ENCODE results near the gene MOV10L1. TPM values are rescaled to one million over a fixed set of nuclear protein-coding genes. Genes with fewer than 3 reads are reported as not detected.
"Not testable (repeated sequence)": the region's sequence is repeated elsewhere in the genome, so short reads cannot be mapped to it uniquely, and the experiment has no call there.

Gene MOV10L1
- total RNA-seq, 3 donors from 2014 or later: not detected

DNA sequence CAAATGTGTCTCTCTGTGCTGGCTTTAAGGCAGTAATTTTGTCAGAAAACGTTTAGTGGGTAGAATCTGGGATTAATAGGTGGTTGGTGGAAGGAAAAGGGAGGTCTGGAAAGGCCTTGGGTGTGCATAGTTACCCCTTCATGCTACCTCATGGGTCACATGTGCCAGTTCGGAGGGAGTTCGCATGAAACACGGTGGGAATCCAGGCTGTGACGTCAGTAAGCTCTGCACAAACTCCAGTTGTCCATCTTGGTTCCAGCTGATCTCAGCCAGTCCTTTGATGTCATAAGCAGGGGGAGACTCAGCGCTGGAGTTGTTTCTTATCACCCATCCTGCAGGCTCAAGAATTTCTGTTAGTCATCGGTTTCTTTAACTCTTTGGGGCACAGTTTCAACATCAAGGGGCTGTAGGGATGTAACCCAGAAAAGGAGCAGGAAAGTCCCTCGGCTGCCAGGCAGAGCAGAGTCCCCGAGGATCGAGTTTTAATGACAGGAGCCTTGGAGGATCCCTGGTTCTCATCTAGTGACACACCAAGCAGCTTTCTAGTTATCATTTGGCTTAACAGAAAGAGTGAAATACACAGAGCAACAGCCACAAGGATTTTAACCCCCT lies 28.9 kb downstream of the MOV10L1 start:
- no peaks in the 10 kb centered on the region for H3K36me3 Mint-ChIP-seq (ENCODE audit: insufficient read depth)
- no peak for DNase-seq
- H3K4me1 Mint-ChIP-seq (ENCODE audit: low read depth): no peaks in the 10 kb centered on the region
- H3K4me3 Mint-ChIP-seq: no peak overlapping the region
- H3K9me3 Mint-ChIP-seq: peaks cover 7% of the 10 kb centered on the region
- ATAC-seq: no peak
- H3K27me3 Mint-ChIP-seq (ENCODE audit: low read depth): peaks cover 13% of the 10 kb centered on the region

DNA sequence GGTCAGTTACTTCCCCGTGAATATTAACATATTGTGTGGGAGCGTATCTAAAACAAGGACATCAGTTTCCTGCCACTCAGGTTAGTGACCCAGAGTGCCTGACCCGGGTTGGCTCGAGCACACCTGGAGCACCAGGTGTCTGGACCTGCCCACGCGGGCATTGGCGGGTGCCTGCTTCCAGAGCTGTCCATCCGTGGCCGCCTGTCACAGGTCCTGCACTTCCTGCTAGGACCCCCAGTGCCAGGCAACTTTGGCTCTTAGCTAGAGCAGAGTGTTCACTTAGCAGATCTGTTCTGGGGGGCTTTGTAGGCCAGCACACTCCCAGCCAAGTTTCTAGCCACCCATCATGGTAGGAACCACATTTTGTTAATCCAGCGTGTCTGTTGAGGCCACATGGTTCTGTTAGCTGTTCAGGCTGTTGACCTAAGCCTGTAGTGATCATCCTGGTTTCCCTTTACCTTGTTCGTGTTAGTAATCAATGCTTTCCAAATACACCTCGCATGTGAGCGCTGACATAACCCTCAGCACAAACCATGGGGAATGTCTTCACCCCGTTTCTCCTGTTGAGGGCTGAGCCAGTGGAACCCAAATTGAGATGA lies 29.5 kb downstream of the MOV10L1 start:
- DNase-seq (no peak), ATAC-seq (no peak)
- Mint-ChIP-seq H3K27me3 (ENCODE audit: low read depth) (peaks cover 13% of the 10 kb centered on the region), H3K9me3 (peaks cover 13% of the 10 kb centered on the region), H3K4me1 (ENCODE audit: low read depth) (no peaks in the 10 kb centered on the region), H3K4me3 (no peak overlapping the region), H3K36me3 (ENCODE audit: insufficient read depth) (no peaks in the 10 kb centered on the region)

DNA sequence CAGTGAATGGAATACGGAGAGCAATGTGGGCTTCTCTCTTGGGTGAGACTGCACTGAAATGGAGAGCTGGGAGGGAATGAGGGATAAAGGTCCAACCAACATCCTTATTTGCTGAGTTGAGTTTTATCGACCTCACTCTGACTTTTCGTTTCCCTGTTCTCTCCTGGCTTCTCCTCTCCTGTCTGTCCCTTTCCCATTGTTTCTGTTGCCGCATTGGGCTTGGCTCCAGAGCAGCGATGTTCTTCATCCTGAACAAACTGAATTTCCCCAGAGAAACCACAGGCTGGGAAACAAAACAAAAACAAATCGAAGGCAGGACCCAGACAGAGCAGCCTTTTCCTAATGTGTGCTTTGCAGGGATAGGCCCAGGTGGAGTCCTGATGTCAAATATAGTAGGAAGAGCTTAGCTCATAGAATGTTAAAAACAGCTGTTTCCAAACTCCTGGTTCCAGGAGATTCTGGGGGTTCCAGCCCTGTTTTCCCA lies 30.0 kb downstream of the MOV10L1 start:
- no peaks in the 10 kb centered on the region for H3K36me3 Mint-ChIP-seq (ENCODE audit: insufficient read depth)
- H3K27me3 Mint-ChIP-seq (ENCODE audit: low read depth): peaks cover 8% of the 10 kb centered on the region
- H3K4me1 Mint-ChIP-seq (ENCODE audit: low read depth): no peaks in the 10 kb centered on the region
- ATAC-seq (no peak), DNase-seq (no peak)
- peaks cover 16% of the 10 kb centered on the region for H3K9me3 Mint-ChIP-seq
- H3K4me3 Mint-ChIP-seq: no peak overlapping the region

DNA sequence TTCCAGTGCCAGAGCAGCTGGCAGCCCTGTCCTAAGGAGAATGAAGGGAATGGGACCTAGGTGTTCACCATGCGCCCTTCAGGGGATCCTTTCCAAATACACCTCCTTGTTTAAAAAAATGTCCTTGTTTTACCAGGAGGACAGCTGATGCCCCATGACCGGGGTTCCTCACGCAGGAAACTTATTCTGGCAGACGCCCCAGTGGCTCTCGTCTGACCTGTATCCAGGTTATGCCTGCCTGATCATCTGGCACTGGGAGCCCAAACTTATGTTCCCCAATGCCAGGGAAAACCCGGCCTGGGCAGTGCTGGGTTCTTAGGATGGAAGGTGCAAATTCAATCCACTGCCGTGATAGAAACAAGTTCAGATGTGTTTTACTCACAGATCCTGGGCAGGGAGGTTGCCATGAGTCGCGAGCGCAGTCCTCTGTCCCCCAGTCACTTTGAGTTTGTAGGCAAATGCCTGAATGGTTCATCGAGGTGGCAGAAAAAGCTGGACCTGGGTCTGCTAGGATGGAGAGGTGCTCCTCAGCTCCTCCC lies 31.5 kb downstream of the MOV10L1 start:
- ATAC-seq (no peak), DNase-seq (no peak)
- Mint-ChIP-seq H3K4me3 (no peak overlapping the region), H3K4me1 (ENCODE audit: low read depth) (no peaks in the 10 kb centered on the region), H3K27me3 (ENCODE audit: low read depth) (peaks cover 8% of the 10 kb centered on the region), H3K36me3 (ENCODE audit: insufficient read depth) (no peaks in the 10 kb centered on the region), H3K9me3 (peaks cover 16% of the 10 kb centered on the region)

DNA sequence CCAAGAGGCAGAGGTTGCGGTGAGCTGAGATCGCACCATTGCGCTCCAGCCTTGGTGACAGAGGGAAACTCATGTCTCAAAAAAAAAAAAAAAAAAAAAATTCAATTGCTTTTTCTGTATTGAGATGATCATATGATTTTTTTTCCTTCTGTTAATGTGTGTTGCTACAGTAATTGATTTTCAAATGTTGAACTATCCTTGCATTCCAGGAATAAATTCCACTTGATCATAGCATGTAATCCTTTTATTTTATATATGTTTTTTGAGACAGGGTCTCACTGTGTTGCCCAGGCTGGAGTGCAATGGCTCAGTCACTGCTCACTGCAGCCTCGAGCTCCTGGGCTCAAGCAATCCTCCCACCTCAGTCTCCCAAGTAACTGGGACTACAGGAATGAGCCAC lies 33.3 kb downstream of the MOV10L1 start:
- Mint-ChIP-seq H3K36me3 (ENCODE audit: insufficient read depth) (no peaks in the 10 kb centered on the region), H3K9me3 (peaks cover 16% of the 10 kb centered on the region), H3K4me1 (ENCODE audit: low read depth) (no peaks in the 10 kb centered on the region), H3K27me3 (ENCODE audit: low read depth) (peaks cover 11% of the 10 kb centered on the region), H3K4me3 (no peak overlapping the region)
- no peak for ATAC-seq
- no peak for DNase-seq

GRCh38 chr22:50125029-50125428 lies 35.2 kb downstream of the MOV10L1 start:
- DNase-seq: no peak
- peaks cover 16% of the 10 kb centered on the region for H3K9me3 Mint-ChIP-seq
- H3K4me1 Mint-ChIP-seq (ENCODE audit: low read depth): no peaks in the 10 kb centered on the region
- H3K4me3 Mint-ChIP-seq: no peak overlapping the region
- ATAC-seq: no peak
- peaks cover 14% of the 10 kb centered on the region for H3K27me3 Mint-ChIP-seq (ENCODE audit: low read depth)
- no peaks in the 10 kb centered on the region for H3K36me3 Mint-ChIP-seq (ENCODE audit: insufficient read depth)

DNA sequence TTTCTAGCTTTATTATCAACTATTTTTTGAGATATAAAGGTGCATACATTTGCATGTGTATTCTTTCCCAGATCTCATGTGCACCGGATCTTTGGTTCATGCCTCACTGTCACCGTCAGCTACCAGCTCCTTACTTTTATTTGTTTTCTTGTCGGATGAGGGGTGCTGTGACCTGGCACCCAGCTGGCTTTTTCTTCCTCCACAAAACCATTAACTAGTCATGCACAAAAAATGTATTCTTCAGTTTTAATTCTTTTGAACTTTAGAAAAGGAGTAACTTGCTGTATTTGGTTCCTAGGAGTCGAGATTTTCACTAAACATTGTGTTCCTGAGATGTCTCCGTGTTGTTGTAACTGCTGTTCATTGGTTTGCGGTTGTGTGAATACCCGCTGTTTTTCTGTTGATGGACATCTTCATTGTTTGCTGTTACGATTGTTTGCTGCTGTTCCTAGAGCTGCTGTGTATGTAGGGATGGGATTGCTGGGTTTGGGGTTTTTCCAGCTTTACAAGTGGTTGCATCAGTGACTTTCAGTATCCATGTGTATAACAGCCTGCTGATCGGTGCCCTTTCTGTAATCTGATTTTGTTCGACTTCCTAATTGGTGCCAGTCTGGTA lies 39.4 kb downstream of the MOV10L1 start:
- no peaks in the 10 kb centered on the region for H3K36me3 Mint-ChIP-seq (ENCODE audit: insufficient read depth)
- no peak for DNase-seq
- H3K27me3 Mint-ChIP-seq (ENCODE audit: low read depth): peaks cover 25% of the 10 kb centered on the region
- H3K4me3 Mint-ChIP-seq: no peak overlapping the region
- peaks cover 3% of the 10 kb centered on the region for H3K9me3 Mint-ChIP-seq
- H3K4me1 Mint-ChIP-seq (ENCODE audit: low read depth): no peaks in the 10 kb centered on the region
- no peak for ATAC-seq

GRCh38 chr22:50131894-50132293 lies 42.1 kb downstream of the MOV10L1 start:
- H3K36me3 Mint-ChIP-seq (ENCODE audit: insufficient read depth): no peaks in the 10 kb centered on the region
- peaks cover 28% of the 10 kb centered on the region for H3K27me3 Mint-ChIP-seq (ENCODE audit: low read depth)
- H3K9me3 Mint-ChIP-seq: no peaks in the 10 kb centered on the region
- ATAC-seq (no peak), DNase-seq (no peak)
- no peak overlapping the region for H3K4me3 Mint-ChIP-seq
- no peaks in the 10 kb centered on the region for H3K4me1 Mint-ChIP-seq (ENCODE audit: low read depth)

- ATAC-seq: no peak
- Mint-ChIP-seq H3K36me3 (ENCODE audit: insufficient read depth) (no peaks in the 10 kb centered on the region), H3K27me3 (ENCODE audit: low read depth) (peaks cover 28% of the 10 kb centered on the region)
These were observed 44.7 kb downstream of the MOV10L1 start for GRCh38 chr22:50134481-50134880.

DNA sequence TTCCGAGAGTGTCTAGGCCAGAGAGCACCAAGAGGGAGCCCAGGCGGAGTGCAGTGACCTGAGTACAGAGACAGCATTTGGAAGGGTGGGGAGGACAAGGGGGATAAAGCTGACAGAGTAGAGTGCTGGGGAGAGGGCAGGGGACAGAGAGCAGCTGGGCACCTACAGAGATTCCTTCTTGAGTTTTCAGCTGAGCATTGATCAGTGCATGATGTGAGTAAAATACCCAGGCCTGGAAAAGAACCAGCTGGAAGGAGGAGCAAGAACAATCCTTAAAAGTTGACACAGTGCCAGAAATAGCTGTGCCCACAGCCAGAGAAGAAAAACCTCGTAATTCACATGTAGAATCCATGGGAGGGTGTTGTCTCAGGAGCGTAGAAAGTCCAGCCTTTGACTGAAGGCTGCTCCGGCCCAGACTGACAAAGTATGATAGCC lies 46.8 kb downstream of the MOV10L1 start:
- Mint-ChIP-seq H3K4me1 (ENCODE audit: low read depth) (no peaks in the 10 kb centered on the region), H3K36me3 (ENCODE audit: insufficient read depth) (no peaks in the 10 kb centered on the region), H3K27me3 (ENCODE audit: low read depth) (peaks cover 24% of the 10 kb centered on the region), H3K9me3 (no peaks in the 10 kb centered on the region), H3K4me3 (no peak overlapping the region)
- DNase-seq (no peak), ATAC-seq (no peak)

More at GRCh38 chr22:50134481-50134880, 44.7 kb downstream of the MOV10L1 start:
- Mint-ChIP-seq H3K9me3 (no peaks in the 10 kb centered on the region), H3K4me1 (ENCODE audit: low read depth) (no peaks in the 10 kb centered on the region), H3K4me3 (no peak overlapping the region)
- DNase-seq: no peak

DNA sequence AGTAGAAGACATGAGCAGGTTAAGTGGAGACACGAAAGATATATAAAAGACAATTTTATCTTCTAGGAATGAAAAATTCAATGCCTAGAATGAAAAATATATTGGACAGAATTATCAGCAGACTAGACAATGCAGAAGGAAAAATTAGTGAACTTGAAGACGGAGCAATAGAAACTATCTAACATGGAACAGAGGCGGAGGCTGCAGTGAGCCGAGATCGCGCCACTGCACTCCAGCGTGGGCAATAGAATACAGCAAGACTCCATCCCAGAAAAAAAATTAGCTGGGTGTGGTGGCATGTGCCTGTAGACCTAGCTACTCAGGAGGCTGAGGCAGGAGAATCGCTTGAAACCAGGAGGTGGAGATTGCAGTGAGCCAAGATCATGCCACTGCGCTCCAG lies 47.5 kb downstream of the MOV10L1 start:
- H3K27me3 Mint-ChIP-seq (ENCODE audit: low read depth): peaks cover 22% of the 10 kb centered on the region

GRCh38 chr22:50138041-50138440 lies 48.2 kb downstream of the MOV10L1 start:
- H3K27me3 Mint-ChIP-seq (ENCODE audit: low read depth): peaks cover 17% of the 10 kb centered on the region
- no peak overlapping the region for H3K4me3 Mint-ChIP-seq
- DNase-seq: no peak
- H3K9me3 Mint-ChIP-seq: no peaks in the 10 kb centered on the region
- ATAC-seq: no peak
- no peaks in the 10 kb centered on the region for H3K36me3 Mint-ChIP-seq (ENCODE audit: insufficient read depth)
- no peaks in the 10 kb centered on the region for H3K4me1 Mint-ChIP-seq (ENCODE audit: low read depth)

More for the DNA sequence above, 47.5 kb downstream of the MOV10L1 start:
- not testable (repeated sequence) for DNase-seq; H3K36me3 Mint-ChIP-seq (ENCODE audit: insufficient read depth); H3K9me3 Mint-ChIP-seq; H3K4me3 Mint-ChIP-seq; H3K4me1 Mint-ChIP-seq (ENCODE audit: low read depth); ATAC-seq

DNA sequence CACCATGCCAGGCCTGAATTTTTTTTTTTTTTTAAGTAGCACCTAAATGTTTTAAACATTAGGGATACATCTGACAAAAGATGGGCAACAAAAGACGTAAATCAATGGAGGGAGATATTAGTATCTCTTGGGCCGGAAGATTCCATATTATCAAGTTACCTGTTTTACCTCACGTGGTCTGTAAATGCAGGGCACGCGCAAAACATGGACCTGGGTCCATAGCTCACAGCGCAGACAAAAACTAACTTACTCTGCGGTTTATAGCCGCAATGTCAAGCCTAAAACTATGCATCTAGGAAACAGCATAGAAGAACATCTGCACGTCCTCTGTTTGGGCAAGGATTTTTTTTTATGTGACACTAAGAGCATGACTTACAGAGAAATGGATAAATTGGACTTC lies 49.2 kb downstream of the MOV10L1 start:
- no peaks in the 10 kb centered on the region for H3K4me1 Mint-ChIP-seq (ENCODE audit: low read depth)
- no peaks in the 10 kb centered on the region for H3K9me3 Mint-ChIP-seq
- ATAC-seq: no peak
- H3K4me3 Mint-ChIP-seq: no peak overlapping the region
- H3K27me3 Mint-ChIP-seq (ENCODE audit: low read depth): peaks cover 17% of the 10 kb centered on the region
- H3K36me3 Mint-ChIP-seq (ENCODE audit: insufficient read depth): no peaks in the 10 kb centered on the region
- no peak for DNase-seq

GRCh38 chr22:50139843-50140415 lies 50.1 kb downstream of the MOV10L1 start:
- Mint-ChIP-seq H3K4me1 (ENCODE audit: low read depth) (no peaks in the 10 kb centered on the region), H3K4me3 (no peak overlapping the region)
- ATAC-seq: no peak

More at GRCh38 chr22:50139843-50140415, 50.1 kb downstream of the MOV10L1 start:
- no peak for DNase-seq
- Mint-ChIP-seq H3K36me3 (ENCODE audit: insufficient read depth) (no peaks in the 10 kb centered on the region), H3K27me3 (ENCODE audit: low read depth) (peaks cover 17% of the 10 kb centered on the region), H3K9me3 (no peaks in the 10 kb centered on the region)
